GM21381 (cell line): ENCODE results near the gene DHRS4L2.
A peak's percentile ranks its signal among the peaks of the same experiment; 100 is the strongest.
"Not testable (repeated sequence)": the region's sequence is repeated elsewhere in the genome, so short reads cannot be mapped to it uniquely, and the experiment has no call there.

Experiments used
- ATAC-seq: cut with Tn5 transposase; IDR thresholded peaks from one replicate; pipeline ENCODE4 v1.9.1; 2021; ENCODE audit warnings: mild to moderate bottlenecking, moderate library complexity; ENCODE audit not compliant: unreplicated experiment

The DHRS4L2 gene

GRCh38 chr14:23988607-23989363 is at the start of gene DHRS4L2:
Gene DHRS4L2 (plus strand): TSS chr14:23988929. CDS start chr14:23988948, 19 bp downstream.
- ATAC-seq: peak; percentile 77

- no peak for ATAC-seq
These were observed 49.0 kb upstream of the DHRS4L2 start for GRCh38 chr14:23939607-23940326.

DNA sequence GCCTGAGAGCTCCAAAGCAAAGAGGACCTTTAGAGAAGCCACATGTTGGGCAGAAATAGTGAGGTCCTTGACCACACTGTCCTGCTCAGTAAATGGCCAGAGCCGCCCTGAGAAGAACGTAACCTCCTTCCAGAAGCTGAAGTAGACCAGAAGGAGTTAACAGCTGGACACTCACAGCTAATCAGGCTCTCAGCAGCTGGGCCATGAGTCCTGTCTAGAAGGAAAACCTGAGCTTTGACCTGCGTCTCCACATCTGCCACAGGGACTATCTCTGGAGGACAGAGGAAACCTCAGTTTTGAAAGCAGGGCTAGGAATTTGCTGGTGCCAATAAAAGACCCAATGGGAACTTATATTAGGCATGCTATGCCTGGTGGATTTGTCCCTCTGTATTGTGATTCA is 47.5 kb upstream of the DHRS4L2 start:
- no peak for ATAC-seq

- no peak for ATAC-seq
These were observed 47.1 kb upstream of the DHRS4L2 start for GRCh38 chr14:23941669-23942068.

- no peak for ATAC-seq
These were observed 46.1 kb upstream of the DHRS4L2 start for GRCh38 chr14:23942587-23942986.

- ATAC-seq: not testable (repeated sequence)
These were observed 39.7 kb upstream of the DHRS4L2 start for GRCh38 chr14:23949069-23949468.

DNA sequence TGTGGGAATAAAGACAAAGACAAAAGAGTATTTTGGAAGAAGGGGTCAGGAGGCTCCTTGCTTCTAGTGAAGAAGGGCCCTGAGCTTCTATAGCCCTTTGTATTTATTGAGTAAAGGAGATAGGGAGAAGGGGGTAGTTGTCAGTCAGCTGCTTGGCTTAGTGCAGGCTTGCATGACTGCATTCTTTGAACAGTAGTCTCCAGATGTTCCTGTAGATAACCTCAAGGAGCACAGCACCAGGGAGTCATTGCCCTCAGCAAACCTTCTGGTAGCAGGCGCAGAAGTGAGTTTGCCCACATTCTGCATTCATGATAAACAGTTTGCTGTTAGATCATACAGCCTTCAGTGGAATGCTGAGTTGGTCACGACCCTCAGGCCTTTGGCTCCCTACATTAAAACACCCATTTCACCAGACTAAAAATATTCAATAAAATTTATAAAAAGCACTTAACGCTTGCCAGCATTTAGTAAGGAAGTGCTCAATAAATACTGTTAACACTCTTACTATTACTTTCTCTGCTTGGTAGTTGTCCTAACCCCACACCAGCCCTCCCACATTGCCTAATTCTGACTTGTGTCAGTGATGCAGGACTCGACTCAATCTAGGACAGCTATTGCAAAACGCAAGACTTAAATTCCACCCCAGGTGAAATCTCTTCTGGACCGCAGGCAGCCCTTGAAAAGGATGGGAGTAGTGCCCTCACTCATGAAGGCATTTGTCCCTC is 38.2 kb upstream of the DHRS4L2 start:
- no peak for ATAC-seq

DNA sequence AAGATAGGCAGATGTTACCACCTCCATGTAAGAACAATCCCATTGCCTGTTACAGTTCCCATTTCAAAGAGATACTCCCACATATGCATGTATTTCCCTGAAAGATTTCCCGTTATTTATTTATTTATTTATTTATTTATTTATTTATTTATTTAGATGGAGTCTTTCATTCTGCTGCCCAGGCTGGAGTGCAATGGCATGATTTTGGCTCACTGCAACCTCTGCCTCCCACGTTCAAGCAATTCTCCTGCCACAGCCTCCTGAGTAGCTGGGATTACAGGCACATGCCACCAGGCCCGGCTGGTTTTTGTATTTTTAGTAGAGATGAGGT is 37.6 kb upstream of the DHRS4L2 start:
- not testable (repeated sequence) for ATAC-seq

DNA sequence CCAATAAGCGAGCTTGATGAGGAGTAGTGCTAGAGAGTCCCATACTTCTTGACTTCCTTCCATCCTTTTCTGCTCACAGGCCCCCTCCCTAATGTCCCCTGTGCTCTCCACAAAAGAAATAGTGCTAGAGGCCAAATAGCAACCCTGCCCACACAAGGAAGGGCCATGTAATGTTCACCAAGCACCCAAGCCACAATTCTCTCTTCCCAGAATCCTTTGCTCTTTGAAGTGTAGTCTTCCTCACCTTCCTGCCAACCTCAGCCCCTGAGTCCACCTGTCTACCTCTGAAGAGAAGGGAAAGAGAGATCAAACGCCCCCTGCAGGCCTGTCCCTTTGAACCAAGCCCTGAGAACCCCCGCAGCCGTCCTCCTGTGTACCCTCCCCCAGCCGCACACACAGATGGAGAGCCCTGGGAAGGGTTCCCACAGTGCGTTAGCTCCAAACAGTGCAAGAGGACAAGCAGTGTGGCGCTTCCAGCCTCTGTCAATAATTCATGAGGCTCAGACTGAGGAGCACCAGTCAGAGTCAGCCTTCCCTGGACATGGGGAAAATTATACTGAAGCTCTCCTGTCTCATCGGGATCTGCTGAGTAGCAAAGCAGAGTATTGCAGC is 37.0 kb upstream of the DHRS4L2 start:
- ATAC-seq: no peak

- not testable (repeated sequence) for ATAC-seq
These were observed 35.6 kb upstream of the DHRS4L2 start for GRCh38 chr14:23953116-23953463.

DNA sequence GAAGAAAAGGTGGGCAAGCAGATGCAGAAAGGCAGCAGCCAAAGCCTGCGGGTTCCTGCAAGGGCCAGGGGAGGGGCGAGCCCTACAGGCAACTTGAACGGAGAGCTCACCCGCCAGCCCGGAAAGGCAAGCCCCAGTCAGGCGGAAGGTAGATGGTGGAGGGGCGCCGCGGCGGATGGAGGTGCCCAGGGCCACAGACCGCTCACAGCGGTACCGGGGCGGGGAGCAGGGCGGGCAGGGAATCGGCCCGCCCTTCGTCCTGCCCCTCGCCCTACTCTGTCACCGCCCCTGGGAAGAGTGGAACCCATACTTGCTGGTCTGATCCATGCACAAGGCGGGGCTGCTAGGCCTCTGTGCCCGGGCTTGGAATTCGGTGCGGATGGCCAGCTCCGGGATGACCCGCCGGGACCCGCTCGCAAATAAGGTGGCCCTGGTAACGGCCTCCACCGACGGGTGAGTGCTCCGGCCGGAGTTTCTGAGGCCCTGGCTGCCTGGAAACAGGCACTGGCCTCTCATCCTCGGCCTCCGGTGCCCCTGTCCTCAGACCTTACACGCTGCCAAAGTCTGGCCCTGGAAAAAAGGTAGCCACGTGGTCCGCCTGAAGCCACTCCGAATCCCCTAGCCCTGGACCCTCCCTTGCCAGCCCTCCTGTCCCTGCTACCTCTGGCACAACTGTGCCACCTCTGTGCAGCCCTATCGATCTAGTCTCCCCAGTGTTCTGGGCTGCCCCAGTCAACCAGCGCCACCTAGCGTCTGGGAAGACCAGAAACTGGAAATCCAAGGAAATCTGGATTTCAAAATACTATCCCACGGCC is 35.1 kb upstream of the DHRS4L2 start, which contains the start of gene DHRS4:
Gene DHRS4, plus strand, starts transcription at position 307 of the 815 bp plus-strand sequence. Its CDS starts 19 bp downstream, at position 326.
- ATAC-seq: peak; percentile 85

GRCh38 chr14:23954279-23954614 is 34.5 kb upstream of the DHRS4L2 start:
- ATAC-seq: peak; percentile 13

- ATAC-seq: not testable (repeated sequence)
These were observed 33.8 kb upstream of the DHRS4L2 start for GRCh38 chr14:23954965-23955364.

- not testable (repeated sequence) for ATAC-seq
These were observed 32.9 kb upstream of the DHRS4L2 start for GRCh38 chr14:23955811-23956210.

DNA sequence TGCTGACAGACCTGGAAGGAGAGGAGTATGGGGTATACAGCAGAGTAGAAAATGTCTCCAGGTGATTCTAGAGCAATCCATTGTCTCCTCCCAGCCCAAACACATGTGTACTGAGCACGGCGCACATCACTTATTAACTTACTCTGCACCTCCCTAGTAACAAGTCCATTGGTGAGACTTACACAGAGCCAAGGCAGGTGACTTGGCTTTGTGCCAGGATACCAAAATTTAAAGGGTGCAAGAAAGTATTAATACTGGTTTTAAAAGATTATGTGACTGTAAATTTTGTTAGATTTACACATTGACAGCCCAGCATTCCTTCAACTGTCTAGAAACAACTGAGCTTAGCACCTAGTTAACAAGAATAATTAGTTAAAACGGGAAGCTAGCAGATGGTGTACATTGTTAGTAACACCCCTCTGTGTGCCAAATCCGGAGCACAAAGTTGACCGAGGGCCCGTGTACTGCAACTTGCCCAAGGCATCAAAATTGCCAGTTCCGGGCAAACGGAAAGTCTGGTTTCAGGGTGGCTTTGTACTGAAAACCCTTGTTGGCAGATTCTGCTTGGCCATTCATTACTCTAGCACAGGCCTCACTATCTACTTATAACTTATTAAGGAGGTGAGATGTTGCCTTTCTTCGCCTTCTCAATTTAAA is 30.7 kb upstream of the DHRS4L2 start:
- not testable (repeated sequence) for ATAC-seq

DNA sequence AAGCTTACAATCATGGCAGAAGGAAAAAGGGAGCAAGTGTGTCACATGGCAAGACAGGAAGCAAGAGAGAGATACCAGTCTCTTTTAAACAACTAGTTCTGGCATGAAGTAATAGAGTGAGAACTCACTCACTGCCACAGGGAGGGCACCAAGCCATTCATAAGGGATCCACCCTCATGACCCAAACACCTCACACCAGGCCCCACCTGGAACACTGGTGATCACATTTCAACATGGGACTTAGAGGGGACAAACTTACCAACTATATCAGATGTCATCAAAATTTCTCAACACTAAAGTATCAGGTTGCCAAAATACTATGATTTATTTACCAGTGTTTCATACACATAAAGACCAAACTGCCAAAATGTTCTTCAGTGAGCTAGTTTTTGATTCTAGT is 27.8 kb upstream of the DHRS4L2 start:
- ATAC-seq: not testable (repeated sequence)

GRCh38 chr14:23961704-23962103 is 27.0 kb upstream of the DHRS4L2 start:
- not testable (repeated sequence) for ATAC-seq

- ATAC-seq: not testable (repeated sequence)
These were observed 19.6 kb upstream of the DHRS4L2 start for GRCh38 chr14:23969130-23969480.

GRCh38 chr14:23969481-23970282 is 19.0 kb upstream of the DHRS4L2 start:
- not testable (repeated sequence) for ATAC-seq
